DOHH2 (cell line): Measurements from ENCODE around the gene SPATA13.

Experiments used
- CTCF ChIP-seq: fragments of 200-600 bp; sonication (generic); IDR thresholded peaks from one replicate; pipeline ENCODE4 v1.5.1; 2014; ENCODE audit warnings: antibody characterized with exemption, mild to moderate bottlenecking, low read depth, low read length; ENCODE audit not compliant: poor library complexity, severe bottlenecking
- EZH2phosphoT487 ChIP-seq: fragments of 200-600 bp; sonication (generic); IDR thresholded peaks from 2 replicates; pipeline ENCODE4 v1.6.1; 2017; ENCODE audit warnings: borderline replicate concordance, mild to moderate bottlenecking, antibody characterized with exemption, low read length, moderate library complexity, mixed read lengths

GRCh38 chr13:24351423-24351822, 190.9 kb downstream of the SPATA13 start:
- no peak for TF ChIP-seq CTCF
- no peak for TF ChIP-seq EZH2phosphoT487
